ENCODE measurements around the gene HMCN1.

- TF ChIP-seq CTCF (IDR thresholded peaks at IDR 0.05), result no peak
- TF ChIP-seq POLR2A (IDR thresholded peaks at IDR 0.05), result no peak
These were observed 268.2 kb downstream of the HMCN1 start for GRCh38 chr1:186002406-186002805.

All from heart left ventricle (tissue), 13 donors.